ENCODE data around the gene KLF1.

Gene KLF1

DNA sequence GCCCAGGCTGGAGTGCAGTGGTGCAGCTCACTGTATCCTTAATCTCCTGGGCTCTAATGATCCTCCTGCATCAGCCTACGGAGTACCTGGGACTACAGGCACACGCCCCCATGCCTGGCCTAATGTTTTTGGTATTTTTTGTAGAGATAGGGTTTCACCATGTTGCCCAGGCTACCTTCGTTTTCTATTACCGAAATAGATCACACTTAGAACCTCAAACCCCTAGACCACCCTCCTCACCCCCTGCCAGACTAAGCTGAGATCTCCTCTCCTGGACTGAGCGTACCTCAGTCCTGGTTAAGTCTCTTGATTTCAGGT is 391 bp downstream of the KLF1 start:
- Mint-ChIP-seq H3K36me3 (ENCODE audit: low read depth) (no peaks in the 10 kb centered on the region), H3K27ac (no peak overlapping the region), H3K27me3 (ENCODE audit: low read depth) (peaks cover 67% of the 10 kb centered on the region), H3K9me3 (peaks cover 3% of the 10 kb centered on the region), H3K4me3 (peak overlapping the region; percentile 35 to 74 (median 55)), H3K4me1 (peaks cover 15% of the 10 kb centered on the region)
- TF ChIP-seq CTCF (IDR thresholded peaks at IDR 0.05; ENCODE audit: unreplicated experiment in 3 of 3), result no peak

GRCh38 chr19:12885749-12886650 is 1.0 kb downstream of the KLF1 start:
- Mint-ChIP-seq H3K27ac (no peak overlapping the region), H3K4me3 (peak overlapping the region; percentile 35 to 74 (median 55)), H3K9me3 (peaks cover 3% of the 10 kb centered on the region), H3K36me3 (ENCODE audit: low read depth) (no peaks in the 10 kb centered on the region), H3K27me3 (ENCODE audit: low read depth) (peaks cover 70% of the 10 kb centered on the region), H3K4me1 (peaks cover 12% of the 10 kb centered on the region)
- no peak for TF ChIP-seq CTCF (IDR thresholded peaks at IDR 0.05; ENCODE audit: unreplicated experiment in 3 of 3)

- peaks cover 69% of the 10 kb centered on the region for H3K27me3 Mint-ChIP-seq (ENCODE audit: low read depth)
- peak; percentile 38 to 54 (median 48) for TF ChIP-seq CTCF (IDR thresholded peaks at IDR 0.05; ENCODE audit: unreplicated experiment in 3 of 3)
- H3K36me3 Mint-ChIP-seq (ENCODE audit: low read depth), result no peaks in the 10 kb centered on the region
- peaks cover 5% of the 10 kb centered on the region for H3K4me1 Mint-ChIP-seq
- H3K27ac Mint-ChIP-seq, result no peak overlapping the region
- peaks cover 3% of the 10 kb centered on the region for H3K9me3 Mint-ChIP-seq
- peak overlapping the region; percentile 44 to 71 (median 53) for H3K4me3 Mint-ChIP-seq
These were observed 1.9 kb downstream of the KLF1 start for GRCh38 chr19:12884926-12885748.

DNA sequence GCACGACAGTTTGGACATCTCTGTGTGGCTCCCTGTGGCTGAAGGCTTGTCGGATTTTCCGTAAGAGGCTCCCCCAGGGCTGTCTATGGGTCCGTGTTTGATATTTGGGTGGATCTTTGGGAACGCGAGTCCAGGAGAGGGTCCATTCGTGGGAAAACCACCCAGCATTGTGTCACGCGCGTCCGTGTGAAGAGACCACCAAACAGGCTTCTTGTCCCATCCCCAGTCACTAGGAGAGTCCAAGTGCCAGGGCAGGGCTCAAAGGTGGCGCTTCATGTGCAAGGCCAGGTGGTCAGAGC is 2.4 kb downstream of the KLF1 start:
- H3K9me3 Mint-ChIP-seq, result peaks cover 3% of the 10 kb centered on the region
- no peaks in the 10 kb centered on the region for H3K36me3 Mint-ChIP-seq (ENCODE audit: low read depth)
- peaks cover 74% of the 10 kb centered on the region for H3K27me3 Mint-ChIP-seq (ENCODE audit: low read depth)

GRCh38 chr19:12884202-12884601 is 2.8 kb downstream of the KLF1 start:
- no peak overlapping the region for H3K27ac Mint-ChIP-seq
- peaks cover 5% of the 10 kb centered on the region for H3K4me1 Mint-ChIP-seq
- H3K9me3 Mint-ChIP-seq, result peaks cover 3% of the 10 kb centered on the region
- H3K27me3 Mint-ChIP-seq (ENCODE audit: low read depth), result peaks cover 77% of the 10 kb centered on the region
- H3K4me3 Mint-ChIP-seq, result peak overlapping the region in 2 of 3 experiments; percentile 48 to 58
- no peak for TF ChIP-seq CTCF (IDR thresholded peaks at IDR 0.05; ENCODE audit: unreplicated experiment in 3 of 3)
- H3K36me3 Mint-ChIP-seq (ENCODE audit: low read depth), result no peaks in the 10 kb centered on the region

More for the DNA sequence above, 2.4 kb downstream of the KLF1 start:
- no peak for TF ChIP-seq CTCF (IDR thresholded peaks at IDR 0.05; ENCODE audit: unreplicated experiment in 3 of 3)
- H3K4me3 Mint-ChIP-seq, result no peak overlapping the region
- H3K27ac Mint-ChIP-seq, result no peak overlapping the region
- peaks cover 5% of the 10 kb centered on the region for H3K4me1 Mint-ChIP-seq

Measured in nephron (organoid).